ENCODE measurements around the gene IFFO2. TPM values are rescaled to one million over a fixed set of nuclear protein-coding genes. Genes with fewer than 3 reads are reported as not detected.

IFFO2 gene
- total and polyA plus RNA-seq, 2 donors (not counting 3 experiments of a cell fraction or from before 2014, with no cell fraction given): 31.1 to 31.3 TPM

GRCh38 chr1:18943914-18944572 is 12.4 kb downstream of the IFFO2 start:
- BruUV-seq (replicated peaks): no TSS peak
- no peaks in the 10 kb centered on the region for H3K36me3 ChIP-seq (ENCODE audit: control insufficient read depth in 2 of 2, extremely low read depth in 1 of 2, insufficient read depth in 2 of 2, low read length in 2 of 2)
- H3K4me2 ChIP-seq (ENCODE audit: insufficient read depth, low read length): no peak overlapping the region
- dilution Hi-C loops (cut with MboI; ENCODE audit: extremely low pct_ligation_motif_present, low sequenced_read_pairs): no loop called here
- no peak overlapping the region for H3K27ac ChIP-seq (ENCODE audit: insufficient read depth, low read depth, low read length)
- no peak overlapping the region for H3K4me3 ChIP-seq (replicated peaks in 1 of 3; ENCODE audit: insufficient read depth in 1 of 3, low read depth in 1 of 3, low read length in 3 of 3)
- no peaks in the 10 kb centered on the region for H3K9me1 ChIP-seq (replicated peaks; ENCODE audit: control insufficient read depth, extremely low read depth, insufficient read depth, low read length)
- peaks cover 96% of the 10 kb centered on the region for H3K79me2 ChIP-seq (ENCODE audit: control insufficient read depth, insufficient read depth, low read length)
- H3K9ac ChIP-seq (replicated peaks; ENCODE audit: extremely low read depth, insufficient read depth, low read length): no peak overlapping the region
- intact Hi-C loops (cut with micrococcal nuclease): no loop called here
- H2AFZ ChIP-seq (ENCODE audit: low read depth, low read length): no peak overlapping the region
- ChIA-PET CTCF (interaction anchor here (2.4 to 8.0 kb wide), 4 partner anchors 11 to 36 kb away, joined by 8 to 66 read pairs (median 23); partner anchors contain the start of gene IFFO2), POLR2A (interaction anchor here (0.5 to 1.0 kb wide), 2 partner anchors 9 to 41 kb away, joined by 3 to 4 read pairs; partner anchors contain the start of gene ALDH4A1)
- H4K20me1 ChIP-seq (replicated peaks; ENCODE audit: control insufficient read depth, extremely low read depth, insufficient read depth, low read length): no peaks in the 10 kb centered on the region
- H3K9me3 ChIP-seq (replicated peaks; ENCODE audit: control insufficient read depth, insufficient read depth, low read length): no peaks in the 10 kb centered on the region
- H3K4me1 ChIP-seq (ENCODE audit: control insufficient read depth, extremely low read depth, insufficient read depth, low read length): peaks cover 32% of the 10 kb centered on the region
- TF ChIP-seq JUN (IDR thresholded peaks at IDR 0.05; ENCODE audit: borderline replicate concordance, insufficient read depth, insufficient read length, low read depth) (no peak), MYC (IDR thresholded peaks at IDR 0.05; ENCODE audit: low read depth, low read length) (no peak), GATA2 (IDR thresholded peaks at IDR 0.05; ENCODE audit: insufficient read depth, insufficient read length, low read depth, low read length) (no peak), FOS (IDR thresholded peaks at IDR 0.05; ENCODE audit: borderline replicate concordance, insufficient read depth, low read length) (no peak), EZH2 (IDR thresholded peaks at IDR 0.05; ENCODE audit: borderline replicate concordance, low read depth, low read length, severe bottlenecking) (no peak), MAX (IDR thresholded peaks at IDR 0.05; ENCODE audit: insufficient read depth, insufficient read length) (no peak), POLR2A (IDR thresholded peaks at IDR 0.05; ENCODE audit: low read depth, low read length) (no peak), CTCF (IDR thresholded peaks at IDR 0.05; ENCODE audit: extremely low read depth in 1 of 2, insufficient read depth in 1 of 2, low read depth in 1 of 2, low read length in 2 of 2) (no peak), POLR2AphosphoS5 (IDR thresholded peaks at IDR 0.05; ENCODE audit: insufficient read depth, low read depth, low read length) (no peak)
- no peaks in the 10 kb centered on the region for H3K27me3 ChIP-seq (ENCODE audit: control insufficient read depth in 2 of 2, insufficient read depth in 2 of 2, low read length in 2 of 2)
- DNase-seq (ENCODE audit: low read depth, low spot score) (no peak), FAIRE-seq (no peak)
